OCI-LY3 (cell line): ENCODE data around the gene C11orf87.

Experiments
- CTCF ChIP-seq: fragments of 200-600, 300-600 bp; sonication (generic); IDR thresholded peaks from 2 replicates; pipeline ENCODE4 v1.5.1; 2014; ENCODE audit warnings: antibody characterized with exemption, low read length, low read depth
- EZH2phosphoT487 ChIP-seq: fragments of 200-600 bp; shearing (Covaris generic); IDR thresholded peaks from 2 replicates; pipeline ENCODE4 v1.6.1; 2018; ENCODE audit warnings: antibody characterized with exemption, mixed run types, low read depth

DNA sequence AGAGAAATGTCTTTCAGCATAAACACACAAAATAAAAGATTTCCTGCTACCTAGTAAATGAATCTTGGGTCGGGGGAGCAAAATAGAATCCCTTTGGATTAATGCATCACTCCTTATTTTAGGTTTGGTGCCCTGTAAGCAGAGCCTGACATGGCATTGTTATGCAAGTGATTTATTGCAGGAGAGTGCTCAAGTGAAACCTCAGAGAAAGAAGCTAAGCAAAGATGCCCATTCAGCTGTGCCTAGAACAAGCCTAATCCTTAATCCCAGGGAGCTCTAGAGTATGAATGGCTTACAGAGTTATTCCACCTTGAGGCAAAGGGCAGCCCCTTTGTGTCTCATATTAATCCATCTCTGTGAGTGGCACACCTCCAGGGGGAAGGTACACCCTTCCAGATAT is 21.1 kb downstream of the C11orf87 start:
- TF ChIP-seq EZH2phosphoT487: no peak
- no peak for TF ChIP-seq CTCF
